ENCODE measurements around the gene EPB41L5.

DNA sequence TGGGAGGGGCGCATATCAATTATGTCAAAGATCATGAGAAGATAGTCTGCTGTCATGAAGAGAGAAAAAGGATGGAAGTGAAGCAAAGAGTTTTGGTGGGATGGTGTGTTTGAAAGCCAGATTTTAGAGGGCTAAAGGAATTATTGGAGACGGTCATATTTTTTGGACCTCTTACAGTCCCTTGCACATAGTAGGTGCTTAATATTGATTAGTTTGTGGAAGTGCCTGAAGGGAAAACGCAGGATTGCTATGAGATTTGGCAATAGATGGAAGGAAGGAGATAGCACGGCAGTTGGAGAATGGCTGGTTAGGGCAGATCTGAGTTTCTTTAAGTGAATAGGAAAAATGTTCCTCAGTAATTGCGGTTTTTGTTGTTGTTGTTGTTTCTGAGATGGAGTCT is 15.9 kb downstream of the EPB41L5 start:
- TF ChIP-seq CTCF (IDR thresholded peaks at IDR 0.05) (no peak), POLR2A (IDR thresholded peaks at IDR 0.05) (no peak)

All from testis (tissue), 2 donors.